ENCODE measurements around the gene MRPS5. TPM values are rescaled to one million over a fixed set of nuclear protein-coding genes. Genes with fewer than 3 reads are reported as not detected.

MRPS5 gene
- total and polyA plus RNA-seq, 8 donors = 28.6 to 78.2 (median 47.2) TPM

Other genes with a start within 250 kb of the MRPS5 start
- gene MAL, start 96.1 kb downstream of the MRPS5 start, total RNA-seq = 10 to 100 TPM in 3 of 5 donors, 1 to 10 TPM in 2; 3.2 to 95.5 (median 15.8) TPM
- gene MAL, start 96.1 kb downstream of the MRPS5 start, polyA plus RNA-seq = 100 to 1,000 TPM in 1 of 3 donors, 10 to 100 TPM in 2; 14.8 to 198 (median 67.2) TPM
- gene ZNF514, start 38.0 kb upstream of the MRPS5 start, total RNA-seq = 10 to 100 TPM in 3 of 5 donors, 1 to 10 TPM in 2; 6.4 to 37.5 (median 11.7) TPM
- 10 to 100 TPM in 1 of 3 donors, 1 to 10 TPM in 2; 5.7 to 12.6 (median 5.9) TPM for gene ZNF514, start 38.0 kb upstream of the MRPS5 start, polyA plus RNA-seq
- gene ZNF2, start 44.0 kb upstream of the MRPS5 start, total RNA-seq = 1 to 10 TPM in 4 of 5 donors, not detected in 1; 2.8 to 5.1 (median 3.8) TPM
- 1 to 10 TPM; 1.5 to 1.7 (median 1.5) TPM for gene ZNF2, start 44.0 kb upstream of the MRPS5 start, polyA plus RNA-seq
- gene ZNF892, start 85.7 kb upstream of the MRPS5 start, total RNA-seq = 10 to 100 TPM in 1 of 5 donors, 1 to 10 TPM in 4; 1.2 to 12.5 (median 4.2) TPM
- gene ZNF892, start 85.7 kb upstream of the MRPS5 start, polyA plus RNA-seq = under 1 TPM in 2 of 3 donors, not detected in 1; 0.23 to 0.62 TPM
- gene PROM2, start 152.6 kb upstream of the MRPS5 start, total RNA-seq = 100 to 1,000 TPM in 1 of 5 donors, 10 to 100 TPM in 4; 18.4 to 370 (median 62.2) TPM
- 10 to 100 TPM in 2 of 3 donors, 1 to 10 TPM in 1; 6.0 to 22.3 (median 14.5) TPM for gene PROM2, start 152.6 kb upstream of the MRPS5 start, polyA plus RNA-seq
- gene KCNIP3, start 175.5 kb upstream of the MRPS5 start, total RNA-seq = 1 to 10 TPM in 3 of 5 donors, not detected in 2; 1.3 to 2.4 (median 1.6) TPM
- 1 to 10 TPM; 3.1 to 4.4 (median 3.9) TPM for gene KCNIP3, start 175.5 kb upstream of the MRPS5 start, polyA plus RNA-seq